Measurements from ENCODE around the gene ITSN2.

ITSN2 gene

GRCh38 chr2:24189551-24189950 is 170.8 kb downstream of the ITSN2 start:
- no peak overlapping the region for H3K4me3 ChIP-seq (ENCODE audit: low read depth, low read length)
- TF ChIP-seq CTCF (IDR thresholded peaks at IDR 0.05; ENCODE audit: low read depth, low read length) = no peak

- no peak for TF ChIP-seq CTCF (IDR thresholded peaks at IDR 0.05; ENCODE audit: low read depth, low read length)
- H3K4me3 ChIP-seq (ENCODE audit: low read depth, low read length) = no peak overlapping the region
Measured at GRCh38 chr2:24183366-24184069, 176.8 kb downstream of the ITSN2 start.

GRCh38 chr2:24182507-24182906 is 177.8 kb downstream of the ITSN2 start:
- no peak overlapping the region for H3K4me3 ChIP-seq (ENCODE audit: low read depth, low read length)
- no peak for TF ChIP-seq CTCF (IDR thresholded peaks at IDR 0.05; ENCODE audit: low read depth, low read length)

- no peak overlapping the region for H3K4me3 ChIP-seq (ENCODE audit: low read depth, low read length)
- TF ChIP-seq CTCF (IDR thresholded peaks at IDR 0.05; ENCODE audit: low read depth, low read length) = no peak
Measured at GRCh38 chr2:24181849-24182248, 178.5 kb downstream of the ITSN2 start.

GRCh38 chr2:24179683-24180082 is 180.7 kb downstream of the ITSN2 start:
- H3K4me3 ChIP-seq (ENCODE audit: low read depth, low read length) = no peak overlapping the region
- no peak for TF ChIP-seq CTCF (IDR thresholded peaks at IDR 0.05; ENCODE audit: low read depth, low read length)

- H3K4me3 ChIP-seq (ENCODE audit: low read depth, low read length) = no peak overlapping the region
- TF ChIP-seq CTCF (IDR thresholded peaks at IDR 0.05; ENCODE audit: low read depth, low read length) = no peak
Measured at GRCh38 chr2:24176326-24176725, 184.0 kb downstream of the ITSN2 start.

GRCh38 chr2:24175631-24176187 is 184.6 kb downstream of the ITSN2 start:
- no peak for TF ChIP-seq CTCF (IDR thresholded peaks at IDR 0.05; ENCODE audit: low read depth, low read length)
- H3K4me3 ChIP-seq (ENCODE audit: low read depth, low read length) = no peak overlapping the region
